Tibial artery (tissue), 4 donors: ENCODE results near the gene LNX2.

Experiments
- DNase-seq, 2 donors: peaks; one replicate each; pipeline ENCODE4 v3.0.0-alpha.2; 2019
- H3K27ac ChIP-seq, 2 donors: fragments of 200-600 bp; sonication (generic) in 1 of 2; 1 replicate in 1 of 2; 2 replicates in 1 of 2; pipeline ENCODE4 v1.5.1; 2018 to 2019; ENCODE audit warnings: mild to moderate bottlenecking in 1 of 2
- H3K27me3 ChIP-seq, 2 donors: fragments of 200-600 bp; sonication (generic) in 1 of 2; one replicate each; pipeline versions ENCODE4 v1.5.1 to v1.6.0; 2016 to 2019
- H3K36me3 ChIP-seq, 3 donors: fragments of 200-600 bp; sonication (generic) in 2 of 3; one replicate each; pipeline ENCODE4 v1.5.1; 2016 to 2019; ENCODE audit warnings: mild to moderate bottlenecking in 2 of 3
- H3K4me1 ChIP-seq, 4 donors: fragments of 200-600 bp; sonication (generic) in 2 of 4; 1 replicate in 3 of 4; 2 replicates in 1 of 4; pipeline ENCODE4 v1.5.1; 2016 to 2019
- H3K4me3 ChIP-seq, 2 donors: fragments of 200-600 bp; sonication (generic) in 1 of 2; 1 replicate in 1 of 2; 2 replicates in 1 of 2; pipeline ENCODE4 v1.5.1; 2018 to 2019; ENCODE audit warnings: mild to moderate bottlenecking in 2 of 2
- H3K9me3 ChIP-seq, 3 donors: fragments of 200-600 bp; sonication (generic) in 1 of 3; one replicate each; pipeline ENCODE4 v1.5.1; 2016 to 2019
- intact Hi-C: fragments of 100-400 bp; cut with DNase I; formaldehyde crosslinking; loops from one replicate; pipeline ENCODE4 v1.15.0; 2023; ENCODE audit warnings: low total_unique reads
- TF ChIP-seq, protein P1 (sequence below), 2 experiments: fragments of 200-600 bp in 1 of 2; fragments of 450-650 bp in 1 of 2; IDR thresholded peaks; one replicate each; pipeline ENCODE4 v1.5.1; 2017 to 2019; ENCODE audit warnings: antibody characterized with exemption in 2 of 2, mild to moderate bottlenecking in 1 of 2, moderate library complexity in 1 of 2

The LNX2 gene

DNA sequence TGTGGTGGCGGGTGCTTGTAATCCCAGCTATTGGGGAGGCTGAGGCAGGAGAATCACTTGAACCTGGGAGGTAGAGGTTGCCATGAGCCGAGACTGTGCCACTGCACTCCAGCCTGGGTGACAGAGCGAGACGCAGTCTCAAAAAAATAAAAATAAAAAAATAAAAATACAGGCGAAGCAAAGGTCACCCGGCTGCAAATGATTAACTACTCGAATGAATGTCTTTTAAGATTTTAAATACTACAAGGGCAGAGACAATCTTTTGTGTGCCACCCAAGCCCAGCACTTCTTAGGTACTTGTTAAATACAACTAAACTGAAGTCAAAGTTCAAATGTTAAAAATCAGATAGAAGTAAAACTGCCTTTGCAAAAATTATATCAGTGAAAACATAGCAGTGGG, 6.7 kb downstream of the LNX2 start:
- peaks cover 0 to 20% (median 7%) of the 10 kb centered on the region in 4 donors for H3K4me1 ChIP-seq
- no peaks in the 10 kb centered on the region for H3K36me3 ChIP-seq
- no peaks in the 10 kb centered on the region for H3K9me3 ChIP-seq
- no peaks in the 10 kb centered on the region for H3K27me3 ChIP-seq
- intact Hi-C loops = loop anchor here (10.0 kb wide), 1 partner anchor 521 kb away; the partner anchor contains the start of gene PAN3
- H3K4me3 ChIP-seq = no peak overlapping the region
- DNase-seq = no peak
- TF ChIP-seq, protein P1, sequence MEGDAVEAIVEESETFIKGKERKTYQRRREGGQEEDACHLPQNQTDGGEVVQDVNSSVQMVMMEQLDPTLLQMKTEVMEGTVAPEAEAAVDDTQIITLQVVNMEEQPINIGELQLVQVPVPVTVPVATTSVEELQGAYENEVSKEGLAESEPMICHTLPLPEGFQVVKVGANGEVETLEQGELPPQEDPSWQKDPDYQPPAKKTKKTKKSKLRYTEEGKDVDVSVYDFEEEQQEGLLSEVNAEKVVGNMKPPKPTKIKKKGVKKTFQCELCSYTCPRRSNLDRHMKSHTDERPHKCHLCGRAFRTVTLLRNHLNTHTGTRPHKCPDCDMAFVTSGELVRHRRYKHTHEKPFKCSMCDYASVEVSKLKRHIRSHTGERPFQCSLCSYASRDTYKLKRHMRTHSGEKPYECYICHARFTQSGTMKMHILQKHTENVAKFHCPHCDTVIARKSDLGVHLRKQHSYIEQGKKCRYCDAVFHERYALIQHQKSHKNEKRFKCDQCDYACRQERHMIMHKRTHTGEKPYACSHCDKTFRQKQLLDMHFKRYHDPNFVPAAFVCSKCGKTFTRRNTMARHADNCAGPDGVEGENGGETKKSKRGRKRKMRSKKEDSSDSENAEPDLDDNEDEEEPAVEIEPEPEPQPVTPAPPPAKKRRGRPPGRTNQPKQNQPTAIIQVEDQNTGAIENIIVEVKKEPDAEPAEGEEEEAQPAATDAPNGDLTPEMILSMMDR (IDR thresholded peaks at IDR 0.05) = no peak
- no peak overlapping the region for H3K27ac ChIP-seq

DNA sequence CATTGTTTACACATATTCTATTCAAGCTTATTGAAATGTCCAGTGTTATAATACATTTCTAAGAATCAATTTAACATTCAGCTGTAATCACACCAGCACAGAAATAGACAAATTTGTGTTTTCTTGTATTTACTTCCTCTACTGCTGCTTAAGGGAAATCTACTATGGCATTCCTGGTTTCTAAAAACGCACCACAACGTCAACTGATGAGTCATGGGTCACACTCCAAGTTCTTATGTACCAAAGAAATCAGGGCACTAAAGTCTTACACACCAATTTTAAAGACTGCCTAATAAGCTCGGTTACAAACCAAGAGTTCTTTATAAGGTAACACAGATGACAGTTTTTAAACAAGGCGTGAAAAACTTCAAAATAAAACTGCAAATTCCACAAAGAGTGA, 13.2 kb downstream of the LNX2 start:
- Histone ChIP-seq H3K4me3 (no peak overlapping the region), H3K4me1 (peaks cover 0 to 29% (median 2%) of the 10 kb centered on the region in 4 donors), H3K27ac (no peak overlapping the region), H3K9me3 (no peaks in the 10 kb centered on the region), H3K27me3 (no peaks in the 10 kb centered on the region), H3K36me3 (no peaks in the 10 kb centered on the region)
- DNase-seq = no peak
- TF ChIP-seq, protein P1 (IDR thresholded peaks at IDR 0.05) = no peak
- intact Hi-C loops = no loop called here

DNA sequence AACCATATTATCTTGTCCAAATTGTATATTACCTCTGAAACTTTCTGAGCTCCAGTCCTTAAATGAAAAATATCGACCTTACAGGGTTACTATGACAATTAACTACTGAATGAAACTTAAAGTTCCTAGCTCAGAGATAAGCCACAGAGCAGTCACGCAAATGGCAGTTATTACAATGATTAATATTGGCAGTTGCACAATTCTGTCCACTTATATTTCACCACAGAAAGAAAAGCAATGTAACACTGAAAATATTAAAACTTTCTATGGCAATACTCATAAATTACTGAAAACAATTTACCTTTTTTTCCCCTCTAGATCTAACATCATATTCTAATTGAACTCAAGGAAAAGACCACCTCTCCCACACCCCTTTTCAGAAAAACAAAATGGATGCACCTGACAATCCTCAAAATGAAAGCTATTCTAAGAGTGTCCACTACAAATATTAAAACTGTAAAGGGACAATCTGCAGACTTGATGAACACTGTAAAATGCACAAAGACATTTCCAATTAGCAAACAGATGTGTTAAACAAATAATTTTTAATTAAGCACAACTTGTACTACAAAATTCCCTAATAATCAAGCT, 14.6 kb downstream of the LNX2 start:
- Histone ChIP-seq H3K4me1 (peaks cover 0 to 29% (median 2%) of the 10 kb centered on the region in 4 donors), H3K27ac (no peak overlapping the region), H3K4me3 (no peak overlapping the region), H3K36me3 (no peaks in the 10 kb centered on the region), H3K9me3 (no peaks in the 10 kb centered on the region), H3K27me3 (no peaks in the 10 kb centered on the region)
- DNase-seq = no peak
- TF ChIP-seq, protein P1 (IDR thresholded peaks at IDR 0.05) = no peak
- intact Hi-C loops = no loop called here

DNA sequence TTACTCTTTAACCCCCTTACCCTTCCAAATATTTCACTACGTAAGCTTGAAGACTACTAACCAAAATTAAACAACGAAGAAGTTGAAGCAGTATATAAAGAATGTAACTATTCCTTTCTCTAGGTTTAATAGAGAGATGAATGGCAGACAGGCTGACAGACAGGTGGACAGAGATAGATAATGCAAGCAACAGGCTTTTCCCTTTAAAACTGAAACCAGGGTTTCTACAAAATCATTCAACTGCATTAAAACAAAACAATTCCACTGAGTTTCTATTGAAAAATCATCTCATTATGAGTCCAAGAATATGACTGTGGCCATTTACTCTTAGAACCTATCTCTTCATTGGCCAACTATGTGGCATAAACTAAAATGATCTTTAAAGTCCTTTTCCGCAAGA, 15.2 kb downstream of the LNX2 start:
- Histone ChIP-seq H3K36me3 (no peaks in the 10 kb centered on the region), H3K4me1 (peaks cover 0 to 34% (median 2%) of the 10 kb centered on the region in 4 donors), H3K4me3 (no peak overlapping the region), H3K27ac (no peak overlapping the region), H3K9me3 (no peaks in the 10 kb centered on the region), H3K27me3 (no peaks in the 10 kb centered on the region)
- intact Hi-C loops = no loop called here
- TF ChIP-seq, protein P1 (IDR thresholded peaks at IDR 0.05) = no peak
- no peak for DNase-seq

DNA sequence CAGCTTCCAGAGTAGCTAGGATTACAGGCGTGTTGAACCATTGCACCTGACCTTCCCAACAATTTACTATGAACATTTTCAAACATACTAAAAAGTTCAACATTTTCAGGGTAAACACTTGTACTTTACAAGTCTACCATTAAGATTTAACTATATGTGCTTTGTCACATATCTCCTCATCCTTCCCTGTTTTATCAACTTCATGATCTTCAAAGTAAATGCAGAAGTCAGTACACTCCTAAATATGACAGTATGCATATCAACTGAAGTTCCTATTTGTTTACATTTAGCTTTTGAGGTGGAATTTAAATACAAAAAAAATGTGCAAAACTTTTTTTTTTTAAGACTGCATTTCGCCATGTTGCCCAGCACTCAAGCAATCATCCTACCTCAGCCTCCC, 18.5 kb downstream of the LNX2 start:
- H3K36me3 ChIP-seq = no peaks in the 10 kb centered on the region
- H3K4me1 ChIP-seq = peaks cover 0 to 23% (median 2%) of the 10 kb centered on the region in 4 donors
- H3K9me3 ChIP-seq = no peaks in the 10 kb centered on the region
- no peak overlapping the region for H3K27ac ChIP-seq
- no peaks in the 10 kb centered on the region for H3K27me3 ChIP-seq
- H3K4me3 ChIP-seq = no peak overlapping the region
- intact Hi-C loops = no loop called here
- no peak for DNase-seq
- TF ChIP-seq, protein P1 (IDR thresholded peaks at IDR 0.05) = no peak

DNA sequence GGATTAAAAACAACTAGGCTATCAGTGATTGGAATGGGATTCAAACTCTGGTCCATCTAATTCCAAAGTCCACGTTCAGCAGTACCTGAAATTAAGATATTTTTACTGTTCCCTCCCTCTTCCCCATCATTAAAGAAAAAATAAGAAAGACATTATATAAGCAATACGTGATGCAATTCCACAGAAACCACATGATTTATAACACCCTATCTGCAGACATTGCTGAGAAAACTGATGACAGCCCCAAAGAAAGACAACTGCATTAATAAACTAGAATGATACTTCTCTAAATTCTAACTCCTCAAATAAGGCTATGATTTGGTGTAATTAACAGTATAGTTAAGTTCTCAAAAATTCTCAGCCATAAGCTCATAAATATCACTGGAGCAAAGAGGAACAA, 19.1 kb downstream of the LNX2 start:
- H3K4me3 ChIP-seq = no peak overlapping the region
- H3K36me3 ChIP-seq = no peaks in the 10 kb centered on the region
- peaks cover 0 to 17% (median 3%) of the 10 kb centered on the region in 4 donors for H3K4me1 ChIP-seq
- no peak for DNase-seq
- TF ChIP-seq, protein P1 (IDR thresholded peaks at IDR 0.05) = no peak
- no peaks in the 10 kb centered on the region for H3K27me3 ChIP-seq
- intact Hi-C loops = no loop called here
- no peak overlapping the region for H3K27ac ChIP-seq
- no peaks in the 10 kb centered on the region for H3K9me3 ChIP-seq
